Lower leg skin (tissue), 3 donors: ENCODE measurements around the gene ADCY2.

Source experiments
- POLR2A ChIP-seq, 2 donors: fragments of 450-650 bp; IDR thresholded peaks; one replicate each; pipeline ENCODE4 v1.6.1; 2016 to 2017; ENCODE audit warnings: antibody characterized with exemption in 2 of 2, mild to moderate bottlenecking in 1 of 2, moderate library complexity in 1 of 2
- TF ChIP-seq, protein P1 (sequence below), 3 donors: fragments of 450-650 bp; IDR thresholded peaks; one replicate each; pipeline ENCODE4 v1.5.1; 2016; ENCODE audit warnings: antibody characterized with exemption in 3 of 3, mild to moderate bottlenecking in 3 of 3, moderate library complexity in 2 of 3

DNA sequence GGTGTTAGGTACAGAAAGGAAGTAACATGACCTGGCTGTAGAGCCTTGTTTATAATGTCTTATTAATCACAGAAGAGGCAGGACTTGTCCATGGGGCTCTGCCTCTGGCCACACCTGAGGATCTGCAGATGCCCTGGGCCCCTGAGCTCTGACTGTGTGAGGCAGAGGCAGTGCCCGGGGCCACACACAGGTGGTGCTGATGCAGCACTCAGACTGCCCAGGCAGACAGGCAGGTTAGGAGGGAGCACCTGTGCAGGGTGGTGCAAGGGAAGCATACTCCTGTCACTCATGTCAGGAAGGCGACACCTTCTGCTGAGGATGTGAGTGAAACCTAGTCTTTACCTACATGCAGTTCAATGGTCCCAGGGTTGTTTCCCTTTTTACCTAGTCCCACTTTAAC lies 366.3 kb downstream of the ADCY2 start:
- TF ChIP-seq, protein P1, sequence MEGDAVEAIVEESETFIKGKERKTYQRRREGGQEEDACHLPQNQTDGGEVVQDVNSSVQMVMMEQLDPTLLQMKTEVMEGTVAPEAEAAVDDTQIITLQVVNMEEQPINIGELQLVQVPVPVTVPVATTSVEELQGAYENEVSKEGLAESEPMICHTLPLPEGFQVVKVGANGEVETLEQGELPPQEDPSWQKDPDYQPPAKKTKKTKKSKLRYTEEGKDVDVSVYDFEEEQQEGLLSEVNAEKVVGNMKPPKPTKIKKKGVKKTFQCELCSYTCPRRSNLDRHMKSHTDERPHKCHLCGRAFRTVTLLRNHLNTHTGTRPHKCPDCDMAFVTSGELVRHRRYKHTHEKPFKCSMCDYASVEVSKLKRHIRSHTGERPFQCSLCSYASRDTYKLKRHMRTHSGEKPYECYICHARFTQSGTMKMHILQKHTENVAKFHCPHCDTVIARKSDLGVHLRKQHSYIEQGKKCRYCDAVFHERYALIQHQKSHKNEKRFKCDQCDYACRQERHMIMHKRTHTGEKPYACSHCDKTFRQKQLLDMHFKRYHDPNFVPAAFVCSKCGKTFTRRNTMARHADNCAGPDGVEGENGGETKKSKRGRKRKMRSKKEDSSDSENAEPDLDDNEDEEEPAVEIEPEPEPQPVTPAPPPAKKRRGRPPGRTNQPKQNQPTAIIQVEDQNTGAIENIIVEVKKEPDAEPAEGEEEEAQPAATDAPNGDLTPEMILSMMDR (IDR thresholded peaks at IDR 0.05) = no peak
- TF ChIP-seq POLR2A (IDR thresholded peaks at IDR 0.05) = no peak
